Liver (tissue), 9 donors: Measurements from ENCODE around the gene GRWD1. TPM values are rescaled to one million over a fixed set of nuclear protein-coding genes. Genes with fewer than 3 reads are reported as not detected.

ENCODE experiments used
- DNase-seq: peaks from one replicate; pipeline ENCODE4 v3.0.0-alpha.2; 2017; ENCODE audit warnings: low spot score
- H3K27ac ChIP-seq, 2 donors: one replicate each; pipeline ENCODE4 v1.7.0; 2013; ENCODE audit warnings: inconsistent platforms in 2 of 2, low read length in 2 of 2, control low read depth in 1 of 2, low read depth in 1 of 2, mild to moderate bottlenecking in 1 of 2
- H3K27me3 ChIP-seq, 4 donors: one replicate each; pipeline versions ENCODE4 v1.6.1 to v1.7.0; 2013; ENCODE audit warnings: low read length in 3 of 4, inconsistent platforms in 1 of 4, mild to moderate bottlenecking in 1 of 4, moderate library complexity in 1 of 4; ENCODE audit not compliant: control insufficient read depth in 4 of 4, insufficient read depth in 4 of 4
- H3K36me3 ChIP-seq, 4 donors: one replicate each; pipeline versions ENCODE4 v1.6.1 to v1.7.0; 2013; ENCODE audit warnings: low read length in 3 of 4, mild to moderate bottlenecking in 3 of 4, low read depth in 1 of 4, moderate library complexity in 1 of 4; ENCODE audit not compliant: control insufficient read depth in 4 of 4, insufficient read depth in 3 of 4
- H3K4me1 ChIP-seq, 4 donors: one replicate each; pipeline versions ENCODE4 v1.6.1 to v1.7.0; 2013; ENCODE audit warnings: low read length in 3 of 4, mild to moderate bottlenecking in 3 of 4, moderate library complexity in 1 of 4; ENCODE audit not compliant: control insufficient read depth in 4 of 4, insufficient read depth in 4 of 4
- H3K4me3 ChIP-seq, 3 donors: one replicate each; pipeline versions ENCODE4 v1.6.1 to v1.7.0; 2013; ENCODE audit warnings: low read length in 3 of 3, control low read depth in 1 of 3, low read depth in 1 of 3, mild to moderate bottlenecking in 1 of 3
- H3K9ac ChIP-seq, 2 donors: one replicate each; pipeline ENCODE4 v1.7.0; 2013; ENCODE audit warnings: low read length in 2 of 2, mild to moderate bottlenecking in 2 of 2, moderate library complexity in 2 of 2, control low read depth in 1 of 2, low read depth in 1 of 2
- H3K9me3 ChIP-seq, 4 donors: one replicate each; pipeline versions ENCODE4 v1.6.1 to v1.7.0; 2013; ENCODE audit warnings: low read length in 3 of 4; ENCODE audit not compliant: control insufficient read depth in 4 of 4
- EGR1 ChIP-seq, 2 donors: IDR thresholded peaks; 2 replicates each; pipeline ENCODE4 v1.6.1; 2016 to 2018; ENCODE audit warnings: antibody characterized with exemption in 2 of 2, low read depth in 2 of 2
- FOXA1 ChIP-seq: IDR thresholded peaks from 2 replicates; pipeline ENCODE4 v1.6.1; 2016; ENCODE audit warnings: antibody characterized with exemption
- FOXA2 ChIP-seq: IDR thresholded peaks from 2 replicates; pipeline ENCODE4 v1.6.1; 2016; ENCODE audit warnings: antibody characterized with exemption
- GABPA ChIP-seq, 2 donors: IDR thresholded peaks in 1 of 2; conservative IDR thresholded peaks in 1 of 2; 2 replicates each; pipeline ENCODE4 v1.6.1; 2016; ENCODE audit warnings: antibody characterized with exemption in 2 of 2, mild to moderate bottlenecking in 1 of 2, moderate library complexity in 1 of 2
- HNF4A ChIP-seq, 2 donors: conservative IDR thresholded peaks; 2 replicates each; pipeline ENCODE4 v1.6.1; 2016; ENCODE audit warnings: antibody characterized with exemption in 2 of 2, mild to moderate bottlenecking in 2 of 2
- RAD21 ChIP-seq, 2 donors: IDR thresholded peaks; 2 replicates each; pipeline ENCODE4 v1.6.1; 2016; ENCODE audit warnings: antibody characterized with exemption in 2 of 2, mild to moderate bottlenecking in 2 of 2
- SP1 ChIP-seq: IDR thresholded peaks from 2 replicates; pipeline ENCODE4 v1.6.1; 2018; ENCODE audit warnings: antibody characterized with exemption, mild to moderate bottlenecking
- YY1 ChIP-seq: IDR thresholded peaks from 2 replicates; pipeline ENCODE4 v1.6.1; 2016; ENCODE audit warnings: antibody characterized with exemption, mild to moderate bottlenecking
- WGBS: extraction: QIAGEN DNeasy Blood & Tissue Kit; methylation state at CpG from one replicate; pipeline ENCODE4 v1.1.7; 2013; 5-methylcytosine and 5-hydroxymethylcytosine counted together
- polyA plus RNA-seq, 2 donors: library from polyadenylated mRNA; stranded (reverse) in 1 of 2; unstranded in 1 of 2; fragments of 200-250 nt in 1 of 2; fragments of >200 nt in 1 of 2; fragmentation: Nextera tagmentation in 1 of 2; extraction: Ambion mirVana in 1 of 2; gene quantifications; one replicate each; pipeline versions ENCODE4 v1.2.1 to v1.2.3, GENCODE V29; 2013 to 2015
- total RNA-seq, 2 donors: library from RNA; depleted of rRNA; stranded (reverse); fragments of >200 nt; gene quantifications; one replicate each; pipeline ENCODE4 v1.2.3, GENCODE V29; 2014
- TF ChIP-seq, protein P1 (sequence below): IDR thresholded peaks from 2 replicates; pipeline ENCODE4 v1.6.1; 2016; ENCODE audit warnings: antibody characterized with exemption
- TF ChIP-seq, protein P2 (sequence below): IDR thresholded peaks from 2 replicates; pipeline ENCODE4 v1.6.1; 2016; ENCODE audit warnings: antibody characterized with exemption
- TF ChIP-seq, protein P3 (sequence below): IDR thresholded peaks from 2 replicates; pipeline ENCODE4 v1.6.1; 2016; ENCODE audit warnings: antibody characterized with exemption, mild to moderate bottlenecking
- donor health status: healthy.
- donor health status: healthy.
- donor health status: healthy.
- donor health status: healthy.
- donor health status: healthy.

Gene GRWD1
- total and polyA plus RNA-seq, 4 donors: 7.1 to 31.7 (median 15.3) TPM

DNA sequence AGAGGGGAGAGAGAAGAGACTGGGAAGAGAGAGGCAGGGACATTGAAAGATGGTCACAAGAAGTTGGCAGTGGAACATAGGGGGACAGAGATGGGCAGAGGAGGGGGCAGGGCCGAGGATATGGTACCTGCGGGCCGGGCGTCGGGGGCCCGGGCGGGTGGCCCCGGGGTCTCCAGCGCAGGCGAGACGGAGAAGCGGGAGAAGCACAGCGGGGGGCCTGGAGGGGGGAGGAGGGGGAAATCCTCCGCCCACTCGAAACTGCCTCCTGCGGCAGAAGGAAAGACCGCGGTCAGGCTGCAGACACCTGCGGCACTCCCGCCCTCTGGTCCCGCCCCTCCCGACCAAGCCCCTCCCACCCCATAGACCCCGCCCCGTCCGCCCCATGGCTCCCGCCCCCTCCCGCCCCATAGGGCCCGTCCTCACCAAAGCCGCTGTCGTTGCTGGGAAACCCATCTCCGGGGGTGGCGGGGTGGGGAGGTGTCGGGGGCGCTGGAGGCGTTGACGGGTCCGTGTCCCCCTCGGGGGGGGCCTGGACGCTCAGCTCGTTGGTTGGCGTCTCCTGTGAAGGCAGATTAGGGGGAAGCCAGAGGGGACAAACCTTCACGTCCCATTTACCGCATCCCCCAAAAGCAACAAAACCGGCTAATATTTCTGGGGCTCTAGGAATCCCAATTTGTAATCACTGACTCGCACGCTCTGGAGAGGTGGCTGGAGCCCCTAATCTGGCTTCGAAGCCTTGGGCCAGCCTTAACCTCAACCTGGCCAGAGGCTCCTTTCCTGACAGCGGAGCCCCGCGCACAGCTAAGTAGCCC is 45.4 kb downstream of the GRWD1 start:
- Histone ChIP-seq H3K9me3 (no peaks in the 10 kb centered on the region), H3K36me3 (no peaks in the 10 kb centered on the region), H3K4me1 (peaks cover 0 to 2% (median 0%) of the 10 kb centered on the region in 4 donors), H3K27me3 (peaks cover 0 to 2% (median 0%) of the 10 kb centered on the region in 4 donors), H3K4me3 (no peak overlapping the region), H3K27ac (no peak overlapping the region), H3K9ac (no peak overlapping the region)
- TF ChIP-seq FOXA2 (no peak), HNF4A (conservative IDR thresholded peaks at IDR 0.05) (no peak), GABPA (IDR thresholded peaks at IDR 0.05 in 1 of 2, conservative IDR thresholded peaks at IDR 0.05 in 1 of 2) (no peak), YY1 (no peak), EGR1 (IDR thresholded peaks at IDR 0.05; ENCODE audit: low read depth in 2 of 2) (no peak)
- TF ChIP-seq, protein P1, sequence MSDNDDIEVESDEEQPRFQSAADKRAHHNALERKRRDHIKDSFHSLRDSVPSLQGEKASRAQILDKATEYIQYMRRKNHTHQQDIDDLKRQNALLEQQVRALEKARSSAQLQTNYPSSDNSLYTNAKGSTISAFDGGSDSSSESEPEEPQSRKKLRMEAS: no peak
- DNase-seq: peak; percentile 73
- WGBS: 7% methylated on average over 50 of the region's 50 CpGs

DNA sequence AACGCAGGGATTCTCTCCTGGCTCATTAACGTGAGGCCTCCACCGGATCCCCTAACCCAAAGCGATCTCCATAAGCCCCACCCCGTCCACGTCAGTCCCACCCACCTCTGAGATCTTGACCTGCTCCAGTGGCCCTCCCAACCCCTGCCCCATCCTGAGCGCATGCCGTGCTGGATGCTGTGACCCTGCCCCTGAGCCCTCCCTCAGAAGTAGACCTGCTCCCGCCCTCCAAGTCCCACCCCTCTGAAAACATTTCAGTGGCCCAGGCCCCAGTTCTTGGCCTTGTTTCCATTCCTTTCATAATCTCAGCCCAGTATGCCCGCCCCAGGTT is 46.0 kb downstream of the GRWD1 start:
- H3K36me3 ChIP-seq: no peaks in the 10 kb centered on the region
- TF ChIP-seq, protein P2, sequence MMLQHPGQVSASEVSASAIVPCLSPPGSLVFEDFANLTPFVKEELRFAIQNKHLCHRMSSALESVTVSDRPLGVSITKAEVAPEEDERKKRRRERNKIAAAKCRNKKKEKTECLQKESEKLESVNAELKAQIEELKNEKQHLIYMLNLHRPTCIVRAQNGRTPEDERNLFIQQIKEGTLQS: no peak
- TF ChIP-seq, protein P3, sequence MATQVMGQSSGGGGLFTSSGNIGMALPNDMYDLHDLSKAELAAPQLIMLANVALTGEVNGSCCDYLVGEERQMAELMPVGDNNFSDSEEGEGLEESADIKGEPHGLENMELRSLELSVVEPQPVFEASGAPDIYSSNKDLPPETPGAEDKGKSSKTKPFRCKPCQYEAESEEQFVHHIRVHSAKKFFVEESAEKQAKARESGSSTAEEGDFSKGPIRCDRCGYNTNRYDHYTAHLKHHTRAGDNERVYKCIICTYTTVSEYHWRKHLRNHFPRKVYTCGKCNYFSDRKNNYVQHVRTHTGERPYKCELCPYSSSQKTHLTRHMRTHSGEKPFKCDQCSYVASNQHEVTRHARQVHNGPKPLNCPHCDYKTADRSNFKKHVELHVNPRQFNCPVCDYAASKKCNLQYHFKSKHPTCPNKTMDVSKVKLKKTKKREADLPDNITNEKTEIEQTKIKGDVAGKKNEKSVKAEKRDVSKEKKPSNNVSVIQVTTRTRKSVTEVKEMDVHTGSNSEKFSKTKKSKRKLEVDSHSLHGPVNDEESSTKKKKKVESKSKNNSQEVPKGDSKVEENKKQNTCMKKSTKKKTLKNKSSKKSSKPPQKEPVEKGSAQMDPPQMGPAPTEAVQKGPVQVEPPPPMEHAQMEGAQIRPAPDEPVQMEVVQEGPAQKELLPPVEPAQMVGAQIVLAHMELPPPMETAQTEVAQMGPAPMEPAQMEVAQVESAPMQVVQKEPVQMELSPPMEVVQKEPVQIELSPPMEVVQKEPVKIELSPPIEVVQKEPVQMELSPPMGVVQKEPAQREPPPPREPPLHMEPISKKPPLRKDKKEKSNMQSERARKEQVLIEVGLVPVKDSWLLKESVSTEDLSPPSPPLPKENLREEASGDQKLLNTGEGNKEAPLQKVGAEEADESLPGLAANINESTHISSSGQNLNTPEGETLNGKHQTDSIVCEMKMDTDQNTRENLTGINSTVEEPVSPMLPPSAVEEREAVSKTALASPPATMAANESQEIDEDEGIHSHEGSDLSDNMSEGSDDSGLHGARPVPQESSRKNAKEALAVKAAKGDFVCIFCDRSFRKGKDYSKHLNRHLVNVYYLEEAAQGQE: no peak
- TF ChIP-seq FOXA1 (no peak), SP1 (no peak), EGR1 (IDR thresholded peaks at IDR 0.05; ENCODE audit: low read depth in 2 of 2) (no peak)
- TF ChIP-seq, protein P1: no peak
- no peak for DNase-seq
- H3K27me3 ChIP-seq: peaks cover 0 to 2% (median 0%) of the 10 kb centered on the region in 4 donors
- WGBS: 26% methylated on average over 10 of the region's 10 CpGs
- no peak overlapping the region for H3K27ac ChIP-seq
- H3K9me3 ChIP-seq: no peaks in the 10 kb centered on the region
- H3K4me1 ChIP-seq: peaks cover 0 to 2% (median 0%) of the 10 kb centered on the region in 4 donors
- H3K4me3 ChIP-seq: no peak overlapping the region
- no peak overlapping the region for H3K9ac ChIP-seq

DNA sequence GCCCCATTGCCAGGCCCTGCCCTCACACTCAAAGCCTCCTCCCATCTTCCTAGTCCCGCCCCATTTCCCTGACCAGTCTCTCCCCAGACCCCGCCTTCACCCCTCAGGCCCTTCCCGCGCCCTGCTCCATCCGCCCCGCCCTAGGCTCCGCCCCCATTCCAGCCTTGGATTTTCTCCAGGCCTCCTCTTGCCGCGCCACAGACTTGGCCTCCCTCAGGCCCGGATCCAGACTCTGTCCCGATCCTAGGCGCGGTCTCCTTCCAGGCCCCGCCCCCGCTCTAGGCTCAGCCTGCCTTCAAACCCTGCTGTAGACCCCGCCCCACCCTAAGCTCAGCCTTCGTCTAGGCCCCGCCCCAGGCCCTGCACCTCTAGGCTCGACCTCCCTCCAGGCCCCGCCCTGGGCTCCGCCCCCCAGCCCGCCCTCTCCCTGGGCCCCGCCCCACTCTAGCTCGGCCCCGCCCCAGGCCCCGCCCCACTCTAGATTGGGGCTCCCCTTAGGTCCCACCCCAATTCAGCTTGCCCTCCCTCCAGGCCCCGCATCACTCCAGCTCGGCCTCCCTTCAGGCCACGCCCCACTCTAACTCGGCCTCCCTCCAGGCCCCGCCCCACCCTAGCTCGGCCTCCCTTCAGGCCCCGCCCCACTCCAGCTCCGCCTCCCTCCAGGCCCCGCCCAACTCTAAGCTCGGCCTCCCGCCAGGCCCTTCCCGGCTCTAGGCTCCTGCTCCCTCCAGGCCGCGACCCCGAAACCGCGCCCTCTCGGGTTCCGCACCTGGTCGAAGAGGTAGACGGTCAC is 47.3 kb downstream of the GRWD1 start:
- Histone ChIP-seq H3K9ac (no peak overlapping the region), H3K9me3 (no peaks in the 10 kb centered on the region), H3K4me3 (peak overlapping the region in 2 of 3 donors; percentile 18 to 52), H3K27ac (peak overlapping the region; percentile 10 to 46), H3K4me1 (peaks cover 0 to 2% (median 0%) of the 10 kb centered on the region in 4 donors), H3K27me3 (peaks cover 0 to 2% (median 0%) of the 10 kb centered on the region in 4 donors), H3K36me3 (no peaks in the 10 kb centered on the region)
- peak; percentile 94 for DNase-seq
- TF ChIP-seq FOXA2 (no peak), HNF4A (conservative IDR thresholded peaks at IDR 0.05) (no peak), EGR1 (IDR thresholded peaks at IDR 0.05; ENCODE audit: low read depth in 2 of 2) (peak in 1 of 2 donors; percentile 19), SP1 (peak; percentile 80), RAD21 (IDR thresholded peaks at IDR 0.05) (no peak)
- 7% methylated on average over 47 of the region's 47 CpGs for WGBS
